ENCODE data around the gene CCNI2.

CCNI2 gene

DNA sequence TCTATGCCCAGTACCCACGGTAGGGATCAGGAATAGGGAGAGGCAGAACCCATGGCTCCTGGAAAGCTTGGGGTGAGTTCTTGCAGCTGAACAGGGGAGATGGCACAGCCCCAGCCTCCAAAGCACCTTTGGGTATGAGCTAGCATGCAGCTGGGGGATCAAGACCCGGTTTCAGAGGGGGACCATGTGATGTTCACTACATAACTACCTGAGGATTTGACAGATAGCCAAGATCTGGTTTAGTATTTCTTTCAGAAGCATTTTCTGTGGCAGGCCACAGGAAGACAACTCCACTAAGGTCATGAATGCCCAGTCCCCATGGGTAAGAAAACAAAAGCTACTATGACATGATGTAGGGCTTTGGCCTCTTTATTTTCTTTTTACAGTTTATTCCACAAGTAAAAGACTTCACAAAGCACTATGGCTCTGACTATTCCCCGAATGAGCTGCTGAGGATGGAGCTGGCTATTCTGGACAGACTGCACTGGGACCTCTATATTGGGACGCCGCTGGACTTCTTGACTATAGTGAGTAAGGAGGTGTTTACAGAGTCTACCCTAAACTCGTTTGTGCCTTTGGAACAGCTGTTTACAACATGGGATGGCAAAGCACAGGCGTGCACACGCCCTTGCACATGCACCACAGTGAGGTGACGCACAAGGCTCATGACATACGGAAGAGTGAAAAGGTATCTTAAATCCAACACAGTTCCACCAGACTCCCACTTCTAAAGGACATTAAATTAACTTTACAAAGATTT, 3.4 kb downstream of the CCNI2 start:
- no peak for DNase-seq

DNA sequence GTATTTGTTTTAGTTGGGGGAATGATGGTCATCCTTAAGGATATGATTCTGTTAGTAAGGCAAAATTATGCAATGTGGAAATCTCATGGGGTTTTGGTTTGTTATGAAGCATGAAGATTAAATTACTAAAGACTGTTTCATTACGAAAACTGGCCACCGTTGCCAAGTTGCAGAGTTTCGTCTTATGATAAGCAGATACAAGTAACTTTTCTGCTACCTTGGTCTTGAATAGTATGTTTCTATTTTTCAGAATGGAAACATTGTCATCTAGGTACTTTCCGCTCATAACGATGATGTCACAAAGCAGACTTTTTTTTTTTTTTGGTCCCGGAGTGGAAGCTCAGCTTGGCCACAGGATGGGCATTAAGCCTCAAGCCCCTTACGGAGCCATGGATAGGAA, 4.2 kb downstream of the CCNI2 start:
- peak; percentile 60 for DNase-seq

- DNase-seq = no peak
These were observed 4.8 kb downstream of the CCNI2 start for GRCh38 chr5:132751971-132752580.

DNA sequence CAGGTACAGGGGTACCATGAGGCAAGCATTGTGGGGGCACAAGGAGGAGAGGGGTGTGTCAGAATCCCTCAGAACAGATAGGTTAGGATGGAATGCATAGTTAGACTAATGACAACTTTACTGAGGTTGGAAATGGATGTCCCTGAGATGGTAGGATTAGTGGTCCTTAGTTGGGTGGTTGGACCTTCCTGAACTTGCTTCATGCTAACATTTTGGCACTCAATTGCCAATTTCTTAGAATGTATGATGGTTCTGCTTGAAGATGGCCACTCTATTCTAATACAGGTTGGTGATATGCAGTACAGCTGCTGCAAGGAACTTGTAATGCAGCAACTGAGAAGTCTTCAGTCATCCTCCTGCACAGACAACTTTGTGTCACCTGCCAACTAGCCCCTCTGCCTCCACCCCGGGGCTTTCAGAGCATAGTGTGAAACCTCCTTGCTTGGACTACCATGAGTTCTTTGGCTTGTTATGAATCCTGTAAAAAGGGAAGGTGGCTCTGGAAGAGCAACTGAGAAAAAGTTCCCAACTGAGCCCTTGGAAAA, 5.4 kb downstream of the CCNI2 start:
- DNase-seq = no peak

- DNase-seq = peak; percentile 16
These were observed 6.1 kb downstream of the CCNI2 start for GRCh38 chr5:132753135-132753987.

GRCh38 chr5:132754111-132754510, 6.9 kb downstream of the CCNI2 start:
- no peak for DNase-seq

- DNase-seq = no peak
These were observed 7.7 kb downstream of the CCNI2 start for GRCh38 chr5:132754947-132755346.

DNA sequence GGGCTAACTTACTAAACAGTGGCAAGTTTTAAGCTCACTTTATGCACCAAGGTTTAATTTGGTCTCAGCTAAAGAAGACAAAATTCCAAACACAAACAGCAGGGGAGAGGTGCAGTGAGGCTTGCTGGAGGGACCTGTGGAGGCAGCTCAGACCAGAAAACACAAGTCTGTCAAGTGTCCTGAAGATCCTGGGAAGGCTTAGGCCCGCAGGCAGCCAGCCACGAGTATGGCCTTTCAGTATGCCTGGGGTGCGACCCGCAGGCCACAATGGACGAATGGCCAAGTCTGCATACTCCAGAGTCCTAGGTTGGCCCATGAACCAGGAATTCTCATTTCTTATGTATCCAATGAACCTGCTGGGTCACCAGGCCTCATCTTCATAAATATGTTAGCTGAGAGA, 9.3 kb downstream of the CCNI2 start:
- no peak for DNase-seq

DNA sequence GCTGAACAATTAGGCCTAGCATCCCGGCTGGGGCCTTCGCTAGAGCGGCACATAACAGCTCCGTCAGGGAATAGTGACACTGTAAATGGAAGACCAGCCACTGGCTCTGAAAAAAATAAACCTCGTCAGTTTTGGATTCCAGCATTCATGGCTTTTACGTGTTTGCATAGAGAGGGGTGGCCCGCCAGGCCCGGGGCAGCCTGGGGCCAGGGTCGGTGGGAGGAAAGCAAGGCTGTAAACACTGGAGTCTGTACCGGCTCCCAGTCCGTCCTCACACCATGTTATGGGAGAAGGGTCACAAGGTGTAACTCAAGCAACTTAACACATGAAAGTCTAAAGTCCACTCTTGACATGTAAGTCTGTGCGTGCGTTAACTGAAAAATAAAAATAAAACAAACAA, 11.2 kb downstream of the CCNI2 start:
- no peak for DNase-seq

DNA sequence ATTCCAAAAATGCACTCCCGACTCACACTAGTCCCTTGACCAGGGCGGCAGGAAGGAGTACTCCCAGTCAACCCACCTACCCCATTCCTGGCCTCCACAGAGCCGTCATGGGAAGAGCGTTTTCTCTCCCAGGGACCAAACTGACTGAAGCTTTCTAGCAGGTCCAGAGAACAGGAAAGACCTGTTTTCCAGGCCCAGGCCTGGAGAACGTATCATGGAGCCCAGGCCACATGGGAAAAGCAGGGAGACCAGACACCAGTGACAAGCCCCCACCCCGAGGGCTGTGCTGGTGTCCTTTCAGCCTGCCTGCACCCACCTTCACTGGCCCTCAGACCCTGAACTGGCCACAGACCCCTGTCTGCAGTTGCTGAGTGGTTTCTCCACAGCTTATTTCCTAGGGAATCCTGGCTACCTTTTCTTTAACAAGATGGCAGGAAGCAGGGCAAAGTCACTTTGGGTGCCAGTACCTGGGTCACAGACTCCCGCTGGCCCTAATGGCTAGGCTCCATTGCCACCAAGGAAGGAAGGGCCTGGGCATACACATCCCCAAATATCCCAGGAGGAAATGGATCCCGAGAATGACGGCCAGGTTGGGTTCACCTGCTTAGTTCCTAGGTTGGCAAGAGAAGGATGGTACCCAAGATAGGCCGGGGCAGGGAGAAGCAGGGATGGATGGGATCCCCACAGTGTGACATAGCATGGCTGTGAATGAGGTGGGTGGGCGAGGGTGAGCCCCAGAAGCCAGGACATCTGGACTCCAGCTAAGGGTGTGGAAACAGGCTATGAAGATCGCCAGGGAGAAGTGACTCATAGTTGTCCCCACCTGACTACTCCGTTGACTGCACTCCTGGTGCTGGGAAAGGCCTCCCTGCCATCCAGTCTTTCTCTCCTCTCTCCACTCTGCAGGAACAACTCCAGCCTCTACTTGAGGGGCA, 12.2 kb downstream of the CCNI2 start:
- no peak for DNase-seq

DNA sequence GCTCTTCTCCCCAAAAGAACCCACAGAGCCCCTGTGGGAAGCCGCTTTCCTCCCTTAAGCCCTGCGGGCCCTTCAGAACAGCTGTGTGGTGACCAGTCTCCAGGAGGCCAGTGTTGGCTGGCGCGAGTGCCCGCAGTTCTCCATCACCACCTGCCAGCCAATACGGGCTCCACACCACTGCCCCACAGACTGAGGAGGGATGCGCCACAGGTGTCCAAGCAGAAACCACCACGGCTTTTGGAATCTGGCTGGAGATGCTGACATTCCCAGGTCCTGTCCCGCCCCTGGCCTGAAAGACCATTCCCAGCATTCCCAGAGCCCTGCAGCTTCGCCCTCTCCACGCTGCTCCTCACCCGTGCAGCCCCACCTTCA, 12.8 kb downstream of the CCNI2 start:
- DNase-seq = no peak

DNA sequence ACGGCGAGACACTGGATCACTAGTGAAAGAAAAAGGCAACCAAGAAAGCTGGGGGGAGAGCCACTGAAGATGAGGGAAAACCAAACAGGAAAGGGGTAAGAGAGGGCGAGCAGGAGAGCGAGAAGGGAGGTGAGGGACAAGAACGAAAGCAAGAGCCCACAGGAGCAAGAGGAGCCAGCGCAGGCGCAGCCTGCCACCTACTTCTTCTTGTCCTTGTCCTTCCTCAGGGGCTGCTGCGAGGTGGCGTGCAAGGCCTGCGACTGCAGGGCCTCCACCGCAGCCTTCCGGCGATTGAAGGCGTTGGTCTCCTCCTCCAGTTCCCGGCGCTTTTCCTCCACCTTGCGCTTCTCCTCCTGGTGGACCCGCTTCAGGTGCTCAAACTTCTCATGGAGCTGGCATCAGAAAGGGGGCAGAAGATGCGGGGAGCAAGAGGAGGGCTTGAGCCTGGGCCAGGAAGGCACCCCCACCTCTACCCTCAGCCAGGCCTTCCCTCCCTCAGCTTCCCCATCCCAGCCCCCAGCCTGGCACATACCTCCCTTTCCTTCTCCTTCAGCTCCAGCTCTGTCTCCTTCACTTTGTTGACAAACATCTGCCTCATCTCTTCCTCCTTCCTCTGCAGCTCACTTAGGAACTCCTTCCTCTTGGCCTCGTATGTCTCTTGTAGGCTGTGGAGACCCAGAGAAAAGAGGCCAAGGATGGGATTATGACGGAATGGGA, 13.5 kb downstream of the CCNI2 start:
- DNase-seq = no peak

- no peak for DNase-seq
These were observed 14.4 kb downstream of the CCNI2 start for GRCh38 chr5:132761321-132762240.

DNA sequence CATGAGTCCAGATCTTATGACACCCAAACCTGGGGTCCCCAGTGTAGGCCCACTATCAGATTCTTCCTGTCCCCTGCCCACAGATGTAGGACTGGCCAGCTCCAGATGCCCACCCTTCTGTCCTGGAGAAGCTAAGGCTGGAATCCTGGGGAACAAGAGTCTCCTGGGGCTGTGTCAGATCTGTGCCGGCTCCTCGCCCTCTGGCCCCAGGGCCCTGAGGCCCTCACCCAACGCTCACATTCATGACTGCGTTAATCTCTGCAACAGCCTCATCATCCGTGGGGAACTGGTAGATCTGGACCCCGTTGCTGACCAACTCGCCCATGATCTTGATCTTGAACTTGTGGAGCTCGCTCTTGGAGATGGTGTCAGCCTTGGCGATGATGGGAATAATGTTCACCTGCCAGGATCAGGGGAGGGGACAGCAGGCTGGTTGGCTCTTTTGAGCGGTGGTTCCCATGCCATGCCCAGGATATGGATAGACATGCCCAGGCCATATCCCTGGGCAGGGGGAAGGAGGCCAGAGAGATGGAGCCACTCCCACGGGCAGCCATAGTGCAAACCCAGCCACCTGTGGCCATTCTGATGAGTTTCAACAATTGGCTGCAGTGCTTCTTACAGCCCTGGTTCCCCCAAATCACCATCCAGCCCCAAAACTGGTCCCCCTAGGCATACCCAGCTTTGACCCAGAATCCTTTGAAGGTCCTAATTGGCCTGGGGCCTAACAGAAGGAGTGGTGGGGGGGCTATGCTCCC, 15.2 kb downstream of the CCNI2 start:
- DNase-seq = no peak

DNA sequence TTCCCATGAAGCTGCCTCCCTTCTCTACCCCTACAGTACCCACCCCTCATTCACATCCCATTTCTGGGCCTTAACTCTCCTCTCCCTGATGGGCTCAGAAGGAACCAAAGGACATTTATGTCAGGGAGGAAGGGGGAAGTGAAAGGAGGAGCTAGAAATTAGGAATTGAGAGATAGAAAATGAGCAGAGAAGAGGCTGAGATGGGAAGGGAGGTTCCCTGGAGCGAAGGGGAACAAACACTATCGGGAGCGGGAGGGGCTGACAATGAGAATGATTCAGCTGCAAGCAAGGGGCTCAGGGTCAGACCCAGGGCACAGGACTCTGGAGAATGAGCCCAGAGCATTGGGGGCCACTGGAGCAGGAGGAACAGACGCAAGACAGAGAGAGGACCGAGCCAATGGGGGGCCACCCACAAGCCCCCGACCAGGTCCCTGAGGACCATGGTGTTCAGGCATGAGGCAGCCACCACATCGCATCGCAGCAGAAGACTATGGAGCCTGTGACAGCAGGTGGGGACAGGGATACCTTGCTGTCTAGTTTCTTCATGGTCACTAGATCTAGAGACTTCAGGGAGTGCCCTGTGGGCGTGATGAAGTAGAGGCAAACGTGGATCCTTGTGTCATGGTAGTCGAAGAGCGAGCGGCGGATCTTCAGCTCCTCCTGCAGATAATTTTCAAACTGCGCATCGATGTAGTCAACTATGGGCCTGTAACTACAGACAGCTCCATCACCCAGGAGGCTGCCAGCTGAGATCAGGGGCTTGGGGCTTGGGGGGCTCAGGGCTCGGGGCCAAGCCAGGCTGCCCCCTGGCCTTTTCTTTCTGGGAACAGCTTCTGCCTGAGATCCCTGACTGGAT, 16.2 kb downstream of the CCNI2 start:
- no peak for DNase-seq

DNA sequence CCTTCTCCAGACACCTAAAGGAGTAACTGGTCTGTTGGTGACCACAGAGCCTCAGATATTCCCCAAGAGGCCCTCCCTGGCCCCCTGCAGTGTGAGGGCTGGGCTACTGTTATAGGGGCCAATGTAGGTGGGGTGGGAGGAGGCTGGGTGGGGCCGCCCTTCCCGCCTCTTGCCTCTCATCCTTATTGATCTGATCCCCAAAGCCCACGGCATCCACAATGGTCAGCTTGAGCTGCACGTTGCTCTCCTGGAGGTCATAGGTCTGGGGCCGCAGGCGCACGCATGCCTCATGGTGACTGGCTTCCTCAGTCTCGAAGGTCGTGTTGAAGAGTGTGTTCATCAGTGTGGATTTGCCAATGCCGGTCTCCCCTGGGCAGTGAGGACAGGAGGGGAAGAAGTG, 16.8 kb downstream of the CCNI2 start:
- no peak for DNase-seq

GRCh38 chr5:132764671-132765238, 17.5 kb downstream of the CCNI2 start:
- no peak for DNase-seq

- no peak for DNase-seq
These were observed 18.2 kb downstream of the CCNI2 start for GRCh38 chr5:132765311-132766019.

Data from stimulated activated CD4-positive, alpha-beta T cell treated with anti-CD3 and anti-CD28 coated beads, Interleukin-1b, Interleukin-23, amount 100 ng/mL, for 48 hours (primary cell).